Occipital lobe (tissue), 2 donors: Measurements from ENCODE around the gene CD300H. TPM values are rescaled to one million over a fixed set of nuclear protein-coding genes. Genes with fewer than 3 reads are reported as not detected.
"Not testable (repeated sequence)": the region's sequence is repeated elsewhere in the genome, so short reads cannot be mapped to it uniquely, and the experiment has no call there.

Source experiments
- DNase-seq: peaks from one replicate; lab custom pipeline; 2025; lab: John Stamatoyannopoulos, UW
- total RNA-seq: library from RNA; depleted of rRNA; stranded (reverse); fragments of >200 nt; gene quantifications from one replicate; pipeline ENCODE4 v1.2.3, GENCODE V29; 2014

CD300H gene
- total RNA-seq, 1 donor from 2014 or later = not detected

DNA sequence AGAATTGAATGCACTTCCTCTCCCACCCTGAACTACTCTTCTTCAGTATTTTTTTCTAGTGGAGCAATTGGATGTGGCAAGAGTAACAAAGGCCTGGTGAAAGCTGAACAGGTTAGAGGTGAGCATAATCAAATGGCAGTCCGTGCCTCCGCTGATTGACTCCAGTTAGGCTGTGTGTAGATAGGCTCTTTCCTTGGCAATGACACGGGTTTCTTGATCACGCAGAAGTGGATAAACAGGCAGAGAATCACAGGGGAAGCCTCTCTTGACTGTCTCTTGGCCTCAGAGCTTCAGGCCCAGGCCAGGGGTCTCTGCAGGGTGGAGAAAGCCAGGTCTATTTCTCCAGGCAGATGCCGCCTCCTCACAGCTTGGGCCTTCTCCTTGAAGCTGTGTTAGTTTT lies 40.2 kb downstream of the CD300H start:
- DNase-seq = no peak

DNA sequence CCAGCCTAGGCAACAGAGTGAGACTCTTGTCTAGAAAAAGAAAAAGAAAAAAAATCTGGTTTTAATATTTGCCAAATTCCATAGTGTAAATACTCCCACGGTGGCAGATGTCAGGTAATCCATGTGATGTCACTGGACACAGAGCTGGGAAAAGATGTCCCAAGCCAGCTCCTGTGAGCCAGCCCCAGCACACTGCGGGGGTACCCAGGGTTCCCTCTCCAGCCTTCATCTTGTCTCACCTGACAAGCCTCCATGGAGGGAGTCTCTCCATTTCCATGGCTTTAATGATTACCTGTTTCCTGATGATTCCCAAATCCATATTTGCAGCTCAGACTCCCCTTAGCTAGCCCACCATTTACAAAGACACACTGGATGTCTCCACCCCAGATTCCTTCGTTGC lies 40.6 kb downstream of the CD300H start:
- no peak for DNase-seq

DNA sequence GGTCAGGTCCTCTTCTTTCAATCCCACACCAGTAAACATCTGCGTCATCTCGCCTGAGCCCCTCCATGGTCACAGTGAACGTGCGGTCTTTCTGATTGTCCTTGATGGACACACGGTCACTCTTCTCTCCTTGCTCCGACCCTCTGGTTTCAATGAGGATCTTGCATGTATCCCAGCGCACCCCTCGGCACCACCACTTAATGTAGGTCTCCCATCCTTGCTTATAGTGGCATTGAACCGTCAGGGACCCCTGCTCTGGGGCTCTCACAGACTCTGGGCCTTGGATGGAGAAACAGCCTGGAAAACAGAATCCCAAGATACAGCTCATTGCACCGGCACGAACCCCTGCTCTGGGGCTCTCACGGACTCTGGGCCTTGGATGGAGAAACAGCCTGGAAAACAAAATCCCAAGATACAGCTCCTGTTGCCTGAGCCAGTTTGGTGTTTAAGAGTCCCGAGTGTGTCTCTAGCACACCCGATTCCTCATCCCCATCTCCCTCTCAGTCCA lies 41.5 kb downstream of the CD300H start:
- DNase-seq = no peak

DNA sequence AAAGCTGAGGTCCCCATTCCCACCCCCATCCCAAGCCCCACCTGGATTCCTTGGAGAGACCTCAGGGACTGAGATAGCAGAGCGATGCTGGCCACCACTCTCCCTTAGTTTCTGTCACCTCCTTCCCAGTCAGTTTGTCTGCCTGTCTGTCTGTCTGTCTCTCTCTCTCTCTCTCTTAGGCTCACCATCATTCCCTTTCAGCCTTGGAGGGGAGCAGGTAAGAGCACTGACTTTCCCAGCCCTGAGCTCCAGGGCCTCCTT lies 41.9 kb downstream of the CD300H start:
- DNase-seq = no peak

DNA sequence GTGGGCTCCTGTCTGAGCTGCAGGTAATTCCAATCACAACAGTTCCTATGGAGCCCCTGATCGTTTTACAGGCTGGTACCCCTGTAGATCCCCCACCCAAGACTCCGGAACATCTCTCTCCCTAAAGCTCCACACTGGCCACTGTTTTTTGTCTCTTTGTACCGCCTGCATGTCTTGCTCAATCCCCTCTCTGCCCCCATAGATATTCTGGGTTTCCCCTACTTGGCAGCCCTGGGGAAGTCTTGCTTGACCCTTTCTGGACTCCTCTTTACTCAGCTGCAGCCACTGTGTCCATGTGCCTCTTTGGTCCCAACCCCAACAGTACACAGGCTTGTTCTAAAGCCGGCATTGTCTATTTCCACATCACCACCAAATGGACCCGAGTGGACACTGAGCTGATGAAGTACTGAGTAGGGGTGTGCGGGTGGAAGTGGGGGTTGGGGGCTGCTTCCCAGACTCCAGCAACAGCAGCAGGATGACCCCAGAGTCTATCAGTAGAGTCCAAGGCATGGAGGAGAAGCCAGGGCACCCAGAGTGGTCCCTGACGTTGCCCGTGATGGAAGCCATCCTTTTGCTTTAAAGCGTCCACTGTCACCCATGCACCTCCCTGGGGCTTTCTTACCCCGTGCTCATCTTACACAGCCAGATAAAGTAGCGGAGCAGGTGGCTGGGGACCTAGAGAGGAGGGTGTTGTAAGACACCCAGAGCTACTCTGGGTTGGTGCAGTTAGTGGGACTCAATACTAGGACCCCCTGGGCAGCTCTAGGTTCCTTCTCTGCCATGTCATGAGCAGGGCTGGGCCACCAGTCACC lies 42.5 kb downstream of the CD300H start:
- DNase-seq = no peak

DNA sequence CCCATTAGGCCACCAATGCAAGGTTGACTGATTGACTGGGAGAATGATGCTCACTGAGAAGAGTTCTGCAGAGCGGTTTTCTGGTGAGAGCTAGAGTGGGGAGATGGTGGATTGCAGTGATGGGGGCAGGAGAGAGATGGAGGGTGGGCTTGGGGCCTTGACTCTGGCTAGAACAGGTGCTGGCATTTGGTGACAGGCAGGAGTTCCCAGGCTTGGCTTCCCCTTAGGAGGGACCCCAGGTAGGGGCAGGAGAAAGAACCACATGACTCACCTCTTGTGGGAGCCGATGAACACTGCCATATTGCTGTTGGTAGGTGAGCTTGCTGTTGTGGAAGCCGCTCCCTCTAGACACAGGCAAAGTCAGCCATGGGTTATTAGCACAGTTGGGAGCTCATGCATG lies 44.0 kb downstream of the CD300H start:
- no peak for DNase-seq

DNA sequence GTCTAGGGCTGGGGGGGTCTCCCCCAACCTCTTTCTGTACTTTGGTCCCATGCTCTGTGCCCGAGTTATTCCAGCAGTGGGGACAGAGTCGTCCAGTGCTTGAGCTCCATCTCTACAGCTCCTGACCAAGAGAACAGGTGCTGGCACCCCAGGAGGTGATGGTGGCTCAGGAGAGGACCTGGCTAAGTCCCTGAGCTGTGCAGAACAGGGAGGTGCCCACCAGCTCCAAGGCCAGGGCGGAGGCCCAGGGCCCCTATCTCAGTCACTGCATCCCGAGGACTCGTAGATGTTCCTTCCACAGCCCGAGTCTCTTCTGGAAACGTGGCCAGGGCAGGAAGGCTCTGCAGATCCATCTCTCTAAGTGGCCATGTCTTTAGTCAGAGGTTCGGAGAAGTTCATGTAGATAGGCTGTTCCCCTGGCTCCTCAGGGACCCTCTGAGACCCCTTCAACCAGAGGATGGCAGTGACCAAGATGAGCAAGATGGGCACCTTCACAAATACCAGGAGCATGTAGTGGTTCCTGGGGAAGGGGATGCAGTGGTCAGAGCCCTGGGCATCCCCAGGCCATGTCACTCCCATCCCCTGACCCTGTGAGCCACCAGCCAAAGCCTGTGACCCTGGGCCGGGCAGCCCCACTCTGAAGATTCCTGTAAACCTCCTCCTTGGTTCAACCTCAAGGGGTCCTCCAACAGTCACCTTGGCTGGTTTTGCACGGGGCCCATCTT lies 44.8 kb downstream of the CD300H start:
- no peak for DNase-seq

DNA sequence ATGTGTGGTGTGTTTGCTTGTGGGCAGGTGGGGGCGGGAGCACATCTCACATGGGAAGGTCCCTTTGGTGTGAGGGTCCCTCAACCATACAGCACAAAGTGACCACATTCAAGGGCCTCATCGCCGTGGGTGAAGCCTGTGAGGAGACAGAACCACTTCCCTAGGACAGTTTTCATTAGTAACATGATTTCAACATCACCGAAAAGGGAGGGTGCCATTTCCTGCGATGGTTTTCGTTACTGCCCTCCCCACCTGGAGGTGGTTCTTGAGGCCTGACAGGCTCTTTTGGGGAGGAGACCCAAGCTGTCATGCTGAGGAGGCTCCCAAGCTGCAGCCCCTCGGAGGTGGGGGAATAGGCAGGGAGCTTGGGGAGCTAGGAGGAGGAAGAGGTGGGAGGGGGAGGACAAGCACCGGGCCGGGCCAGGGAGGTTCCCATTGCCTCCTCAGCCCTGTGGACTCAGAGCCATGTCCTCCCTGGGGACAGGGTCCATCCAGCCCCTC lies 45.6 kb downstream of the CD300H start:
- no peak for DNase-seq

DNA sequence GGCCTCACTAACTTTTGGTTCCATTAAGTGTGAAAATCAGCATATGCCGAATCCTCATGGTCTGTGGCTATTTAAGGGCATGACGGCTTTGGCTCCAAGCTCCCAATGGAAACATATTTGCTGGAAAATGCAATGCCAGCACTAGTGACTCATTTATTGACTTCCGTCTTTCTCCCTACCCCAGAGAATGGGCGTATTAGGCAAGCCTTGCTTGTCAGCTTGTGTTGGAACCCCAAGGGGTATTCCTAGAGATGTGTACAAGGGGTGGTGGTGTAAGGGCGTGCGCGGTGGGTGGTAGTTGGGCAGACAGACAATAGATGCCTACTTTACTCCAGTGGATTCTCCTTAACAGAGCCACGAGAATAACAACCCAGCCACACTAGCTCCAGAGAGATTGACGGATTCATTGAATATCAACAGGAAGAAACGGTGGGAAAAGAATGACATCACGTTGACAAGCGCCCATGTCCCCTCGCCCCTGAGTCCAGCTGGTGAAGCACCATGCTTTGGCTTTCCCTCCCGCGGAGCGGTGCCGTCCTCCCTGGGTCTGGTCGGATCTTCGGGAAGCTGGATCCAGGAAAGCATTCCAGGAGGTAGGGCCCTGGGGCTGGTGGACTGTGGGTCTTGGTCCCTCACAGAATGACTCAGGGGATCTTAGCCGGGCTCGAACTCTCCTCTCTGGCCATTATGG lies 46.4 kb downstream of the CD300H start:
- DNase-seq = no peak

DNA sequence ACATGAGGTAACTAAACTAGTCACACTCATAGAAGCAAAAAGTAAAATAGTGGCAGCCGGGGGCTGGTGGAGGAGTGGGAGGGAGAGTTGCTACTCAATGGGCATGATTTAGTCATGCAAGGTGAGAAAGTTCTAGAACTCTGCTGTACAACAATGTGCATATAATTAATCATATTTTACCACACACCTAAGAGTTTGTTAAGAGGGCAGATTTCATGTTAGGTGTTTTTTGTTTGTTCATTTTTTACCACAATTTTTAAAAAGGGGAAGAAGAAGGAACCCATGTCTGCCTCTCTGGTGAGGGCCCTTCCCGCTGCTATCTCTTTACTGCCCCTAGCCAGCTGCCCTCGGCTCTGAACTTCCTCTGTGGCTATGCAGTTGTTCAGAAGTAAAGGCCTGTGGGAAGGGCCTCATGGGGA lies 47.3 kb downstream of the CD300H start:
- no peak for DNase-seq

DNA sequence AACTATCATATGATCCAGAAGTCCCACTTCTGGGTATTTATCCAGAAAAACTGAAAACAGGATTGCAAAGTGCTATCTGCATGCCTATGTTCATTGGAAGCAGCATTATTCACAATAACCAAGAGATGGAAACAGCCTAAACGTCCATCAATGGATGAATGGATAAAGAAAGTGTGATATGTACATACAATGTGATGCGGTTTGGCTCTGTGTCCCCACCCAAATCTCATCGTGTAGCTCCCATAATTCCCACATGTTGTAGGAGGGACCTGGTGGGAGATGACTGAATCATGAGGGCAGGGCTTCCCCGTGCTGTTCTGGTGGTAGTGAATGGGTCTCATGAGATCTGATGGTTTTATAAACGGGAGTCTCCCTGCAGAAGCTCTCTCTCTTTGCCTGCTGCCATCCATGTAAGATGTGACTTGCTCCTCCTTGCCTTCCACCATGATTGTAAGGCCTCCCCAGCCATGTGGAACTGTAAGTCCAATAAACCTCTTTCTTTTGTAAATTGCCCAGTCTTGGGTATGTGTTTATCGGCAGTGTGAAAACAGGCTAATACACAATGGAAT lies 48.8 kb downstream of the CD300H start:
- DNase-seq = not testable (repeated sequence)

DNA sequence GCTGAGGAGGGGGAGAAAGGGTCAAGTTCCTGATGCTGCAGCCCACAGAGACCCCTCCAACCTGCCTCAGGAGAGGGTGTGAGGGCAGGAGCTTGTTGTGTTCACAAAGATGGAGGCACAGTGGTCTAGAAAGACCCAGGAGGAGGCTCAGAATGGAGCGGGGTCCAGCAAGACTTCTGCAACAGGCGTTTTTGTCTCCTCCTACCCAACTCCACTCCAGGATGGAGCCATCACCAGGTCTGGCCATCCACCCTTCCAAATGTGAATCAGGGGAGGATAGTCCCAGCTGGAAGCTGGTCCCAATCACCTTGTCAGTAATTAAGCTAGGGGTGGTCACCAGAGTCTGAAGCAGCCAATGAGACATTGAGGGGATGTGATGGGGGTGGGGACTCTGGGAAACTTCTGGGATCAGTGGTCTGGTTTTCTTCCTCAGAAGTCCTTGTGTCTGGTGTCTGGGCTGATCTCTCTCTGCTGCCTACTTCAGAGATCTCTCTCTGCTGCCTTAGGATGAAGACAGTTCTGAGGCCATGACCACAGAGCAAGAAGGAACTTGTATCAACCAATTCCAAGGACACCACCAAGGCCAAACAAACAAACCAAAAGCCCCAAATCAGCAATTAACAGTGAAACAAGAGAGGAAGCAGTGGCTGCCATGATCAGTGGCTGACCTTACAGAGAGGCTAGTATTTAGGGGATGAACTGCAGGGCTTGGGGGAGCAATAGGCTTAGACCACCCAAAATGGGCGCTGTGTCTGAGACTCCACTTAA lies 50.6 kb downstream of the CD300H start:
- no peak for DNase-seq

DNA sequence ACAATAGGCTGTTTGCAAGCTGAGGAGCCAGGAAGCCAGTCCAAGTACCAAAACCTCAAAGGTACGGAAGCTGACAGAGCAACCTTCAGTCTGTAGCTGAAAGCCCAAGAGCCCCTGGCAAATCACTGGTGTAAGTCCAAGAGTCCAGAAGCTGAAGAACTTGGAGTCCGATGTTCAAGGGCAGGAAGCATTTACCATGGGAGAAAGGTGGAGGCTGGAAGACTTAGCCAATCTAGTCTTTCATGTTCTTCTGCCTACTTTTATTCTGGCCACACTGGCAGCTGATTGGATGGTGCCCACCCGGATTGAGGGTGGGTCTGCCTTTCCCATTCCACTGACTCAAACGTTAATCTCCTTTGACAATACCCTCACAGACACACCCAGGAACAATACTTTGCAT lies 51.4 kb downstream of the CD300H start:
- DNase-seq = no peak

DNA sequence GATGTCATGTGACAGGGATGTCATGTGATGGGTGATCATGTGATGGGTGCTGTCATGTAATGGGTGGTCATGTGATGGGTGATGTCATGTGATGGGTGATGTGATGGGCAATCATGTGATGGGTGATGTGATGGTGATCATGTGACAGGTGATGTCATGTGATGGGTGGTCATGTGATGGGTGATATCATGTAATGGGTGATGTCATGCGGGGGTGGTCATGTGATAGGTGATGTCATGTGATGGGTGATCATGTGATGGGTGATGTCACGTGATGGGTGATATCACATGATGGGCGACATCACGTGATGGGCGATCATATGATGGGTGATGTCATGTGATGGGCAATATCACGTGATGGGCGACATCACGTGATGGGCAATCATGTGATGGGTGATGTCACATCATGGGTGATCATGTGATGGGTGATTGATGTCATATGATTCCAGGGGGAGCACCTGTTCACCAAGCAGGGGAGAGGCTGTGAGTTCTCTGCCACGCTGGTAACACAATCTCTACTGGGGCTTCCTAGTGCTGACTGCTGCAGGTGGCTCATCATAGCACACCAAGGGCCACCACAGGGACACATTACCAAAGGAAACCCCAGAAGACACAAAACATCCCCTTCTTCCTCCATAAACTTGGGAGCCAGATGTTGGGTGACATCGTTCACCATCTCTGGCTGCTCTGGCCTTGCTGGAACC lies 52.5 kb downstream of the CD300H start:
- no peak for DNase-seq

DNA sequence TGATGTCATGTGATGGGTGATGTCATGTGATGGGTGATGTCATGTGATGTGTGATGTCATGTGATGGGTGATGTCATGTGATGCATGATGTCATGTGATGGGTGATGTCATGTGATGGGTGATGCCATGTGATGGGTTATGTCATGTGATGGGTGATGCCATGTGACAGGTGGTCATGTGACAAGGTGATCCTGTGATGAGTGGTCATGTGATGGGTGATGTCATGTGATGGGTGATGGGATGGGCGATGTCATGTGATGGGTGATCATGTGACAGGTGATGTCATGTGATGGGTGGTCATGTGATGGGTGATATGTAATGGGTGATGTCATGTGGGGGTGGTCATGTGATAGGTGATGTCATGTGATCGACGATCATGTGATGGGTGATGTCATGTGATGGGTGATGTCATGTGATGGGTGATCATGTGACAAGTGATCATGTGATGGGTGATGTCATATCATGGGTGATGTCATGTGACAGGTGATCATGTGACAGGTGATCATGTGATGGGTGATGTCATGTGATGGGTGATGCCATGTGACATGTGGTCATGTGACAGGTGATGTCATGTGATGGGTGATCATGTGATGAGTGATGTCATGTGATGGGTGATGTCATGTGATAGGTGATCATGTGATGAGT lies 53.2 kb downstream of the CD300H start:
- no peak for DNase-seq

DNA sequence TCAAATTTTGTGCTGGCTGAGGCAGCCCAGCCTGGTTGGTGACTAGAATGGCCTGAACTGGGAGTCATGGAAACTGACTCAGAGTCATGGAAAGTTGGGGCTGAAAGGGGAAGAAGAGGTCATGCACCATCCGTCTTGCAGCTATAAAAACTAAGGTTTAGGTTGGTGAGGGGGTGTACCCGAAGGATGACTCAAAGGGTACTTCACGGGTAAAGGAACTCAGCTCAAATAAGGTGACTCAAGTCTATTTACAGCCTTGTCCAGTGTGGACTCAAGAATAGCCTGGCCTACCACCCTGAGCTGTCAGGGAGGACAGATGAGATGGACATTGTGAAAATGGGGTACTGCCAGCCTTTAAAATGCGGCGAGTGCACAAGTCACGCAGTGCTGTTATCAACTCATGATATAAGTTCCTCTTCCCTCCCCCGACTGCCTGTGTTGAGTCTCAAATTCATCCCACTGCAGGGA lies 54.7 kb downstream of the CD300H start:
- no peak for DNase-seq

DNA sequence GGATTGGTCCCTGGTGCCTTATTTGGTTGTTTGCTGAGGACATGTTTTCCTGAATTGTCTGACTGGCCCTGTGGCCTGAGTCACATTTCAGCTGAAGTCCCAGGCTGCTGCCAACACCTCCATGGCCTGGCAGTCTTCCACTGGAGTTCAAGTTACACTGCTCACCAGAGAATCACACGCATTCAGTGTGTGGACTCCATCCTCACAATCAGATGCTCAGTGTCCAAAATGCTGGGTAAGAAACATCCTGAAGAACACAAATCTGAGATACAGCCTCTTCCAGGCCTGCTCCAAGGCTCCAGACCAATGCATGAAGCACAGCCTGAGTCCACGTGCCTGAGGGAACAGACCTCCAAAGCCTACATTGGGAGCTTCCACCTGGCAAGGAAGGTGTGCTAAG lies 55.3 kb downstream of the CD300H start:
- no peak for DNase-seq
